CD14-positive monocyte (primary cell): ENCODE measurements around the gene PLA2G4B. TPM values are rescaled to one million over a fixed set of nuclear protein-coding genes. Genes with fewer than 3 reads are reported as not detected.

ENCODE experiments used
- DNase-seq, 3 donors: peaks; one replicate each; pipeline ENCODE4 v3.0.0-alpha.2; 2011 to 2022
- H2AFZ ChIP-seq: 2 replicates; pipeline ENCODE4 v1.6.0; 2012; ENCODE audit warnings: mild to moderate bottlenecking, low read depth, low read length, inconsistent platforms; ENCODE audit not compliant: insufficient read depth, poor library complexity, severe bottlenecking
- H3K27ac ChIP-seq, 2 donors: 1 replicate in 1 of 2; 2 replicates in 1 of 2; pipeline ENCODE4 v1.5.1; 2012 to 2013; ENCODE audit warnings: low read length in 2 of 2, control low read depth in 1 of 2, inconsistent platforms in 1 of 2, low read depth in 1 of 2, mild to moderate bottlenecking in 1 of 2
- H3K27me3 ChIP-seq, 2 donors: one replicate each; pipeline versions ENCODE4 v1.6.0 to v1.6.1; 2011 to 2013; ENCODE audit warnings: low read length in 2 of 2; ENCODE audit not compliant: control insufficient read depth in 2 of 2, insufficient read depth in 2 of 2
- H3K36me3 ChIP-seq, 2 donors: replicated peaks in 1 of 2; 1 replicate in 1 of 2; 2 replicates in 1 of 2; pipeline versions ENCODE4 v1.5.1 to v1.6.1; 2012 to 2013; ENCODE audit warnings: low read length in 2 of 2, control low read depth in 1 of 2, inconsistent platforms in 1 of 2, mild to moderate bottlenecking in 1 of 2; ENCODE audit not compliant: insufficient read depth in 2 of 2, control insufficient read depth in 1 of 2
- H3K4me1 ChIP-seq, 2 donors: 1 replicate in 1 of 2; 2 replicates in 1 of 2; pipeline versions ENCODE4 v1.5.1 to v1.6.1; 2012 to 2013; ENCODE audit warnings: low read length in 2 of 2, control low read depth in 1 of 2, inconsistent platforms in 1 of 2, mild to moderate bottlenecking in 1 of 2, moderate library complexity in 1 of 2; ENCODE audit not compliant: insufficient read depth in 2 of 2, control insufficient read depth in 1 of 2
- H3K4me2 ChIP-seq: replicated peaks from 2 replicates; pipeline ENCODE3; 2012; ENCODE audit warnings: low read length, moderate library complexity, mild to moderate bottlenecking; ENCODE audit not compliant: poor library complexity, severe bottlenecking; ENCODE audit errors: extremely low read depth
- H3K4me3 ChIP-seq, 3 experiments: fragments of 200-600 bp in 1 of 3; sonication (generic) in 1 of 3; replicated peaks in 1 of 3; 1 replicate in 2 of 3; 2 replicates in 1 of 3; pipeline ENCODE4 v1.5.1; 2011 to 2013; ENCODE audit warnings: low read length in 3 of 3, mild to moderate bottlenecking in 3 of 3, control low read depth in 2 of 3, low read depth in 2 of 3, inconsistent platforms in 1 of 3, moderate library complexity in 1 of 3
- H3K79me2 ChIP-seq: 2 replicates; pipeline ENCODE4 v1.6.0; 2012; ENCODE audit warnings: mild to moderate bottlenecking, control low read depth, inconsistent platforms, low read length, moderate library complexity; ENCODE audit not compliant: insufficient read depth
- H3K9ac ChIP-seq: 2 replicates; pipeline ENCODE4 v1.6.0; 2017; ENCODE audit warnings: low read length, mild to moderate bottlenecking; ENCODE audit not compliant: insufficient read depth, poor library complexity, severe bottlenecking
- H3K9me3 ChIP-seq, 2 donors: replicated peaks in 1 of 2; 1 replicate in 1 of 2; 2 replicates in 1 of 2; pipeline versions ENCODE4 v1.5.1 to v1.6.1; 2012 to 2013; ENCODE audit warnings: low read length in 2 of 2, control low read depth in 1 of 2; ENCODE audit not compliant: control insufficient read depth in 1 of 2, insufficient read depth in 1 of 2
- H4K20me1 ChIP-seq: 2 replicates; pipeline ENCODE4 v1.6.0; 2012; ENCODE audit warnings: mild to moderate bottlenecking, low read length, control low read depth, moderate library complexity; ENCODE audit not compliant: insufficient read depth
- H3K27ac Mint-ChIP-seq, 7 donors: one replicate each; pipeline ENCODE4 v1.8.0; 2020; ENCODE audit warnings: mild to moderate bottlenecking in 7 of 7, mixed read lengths in 7 of 7, moderate library complexity in 6 of 7, inconsistent platforms in 2 of 7
- H3K27me3 Mint-ChIP-seq, 3 donors: one replicate each; pipeline ENCODE4 v1.8.0; 2021 to 2022; ENCODE audit warnings: low read depth in 3 of 3, mild to moderate bottlenecking in 3 of 3, mixed read lengths in 3 of 3, moderate library complexity in 3 of 3, inconsistent platforms in 1 of 3
- H3K36me3 Mint-ChIP-seq, 2 donors: one replicate each; pipeline ENCODE4 v1.8.0; 2020; ENCODE audit warnings: mixed read lengths in 2 of 2, inconsistent platforms in 1 of 2, mild to moderate bottlenecking in 1 of 2
- H3K4me1 Mint-ChIP-seq: one replicate; pipeline ENCODE4 v1.8.0; 2020; ENCODE audit warnings: mild to moderate bottlenecking, mixed read lengths
- H3K4me3 Mint-ChIP-seq, 2 donors: one replicate each; pipeline ENCODE4 v1.8.0; 2020; ENCODE audit warnings: mild to moderate bottlenecking in 2 of 2, mixed read lengths in 2 of 2, moderate library complexity in 1 of 2
- H3K9me3 Mint-ChIP-seq, 7 donors: one replicate each; pipeline ENCODE4 v1.8.0; 2020 to 2022; ENCODE audit warnings: mixed read lengths in 7 of 7, mild to moderate bottlenecking in 6 of 7, moderate library complexity in 6 of 7, inconsistent platforms in 2 of 7
- WGBS: methylation state at CpG from one replicate; pipeline ENCODE4 v1.1.5; 2013; ENCODE audit warnings: missing lambda C conversion rate; ENCODE audit not compliant: insufficient coverage; 5-methylcytosine and 5-hydroxymethylcytosine counted together
- intact Hi-C, 2 donors: fragments of 100-400 bp; cut with micrococcal nuclease; formaldehyde crosslinking; loops; one replicate each; pipeline versions ENCODE4 v1.15.0 to v1.15.1; 2023
- polyA plus RNA-seq, 3 donors: library from polyadenylated mRNA; depleted of rRNA in 1 of 3; unstranded in 2 of 3; stranded (reverse) in 1 of 3; fragments of 300-500 nt in 2 of 3; fragments of >200 nt in 1 of 3; fragmentation: Illumina TruSeq in 2 of 3; gene quantifications; 1 replicate in 2 of 3; 2 replicates in 1 of 3; pipeline ENCODE4 v1.2.3, GENCODE V29; 2012 to 2021
- TF ChIP-seq, protein P1 (sequence below): fragments of 200-600 bp; IDR thresholded peaks from one replicate; pipeline ENCODE4 v1.8.0; 2022; ENCODE audit warnings: antibody characterized with exemption, mild to moderate bottlenecking

Gene PLA2G4B
- polyA plus RNA-seq, 3 donors = 0.31 to 32.1 (median 1.6) TPM

DNA sequence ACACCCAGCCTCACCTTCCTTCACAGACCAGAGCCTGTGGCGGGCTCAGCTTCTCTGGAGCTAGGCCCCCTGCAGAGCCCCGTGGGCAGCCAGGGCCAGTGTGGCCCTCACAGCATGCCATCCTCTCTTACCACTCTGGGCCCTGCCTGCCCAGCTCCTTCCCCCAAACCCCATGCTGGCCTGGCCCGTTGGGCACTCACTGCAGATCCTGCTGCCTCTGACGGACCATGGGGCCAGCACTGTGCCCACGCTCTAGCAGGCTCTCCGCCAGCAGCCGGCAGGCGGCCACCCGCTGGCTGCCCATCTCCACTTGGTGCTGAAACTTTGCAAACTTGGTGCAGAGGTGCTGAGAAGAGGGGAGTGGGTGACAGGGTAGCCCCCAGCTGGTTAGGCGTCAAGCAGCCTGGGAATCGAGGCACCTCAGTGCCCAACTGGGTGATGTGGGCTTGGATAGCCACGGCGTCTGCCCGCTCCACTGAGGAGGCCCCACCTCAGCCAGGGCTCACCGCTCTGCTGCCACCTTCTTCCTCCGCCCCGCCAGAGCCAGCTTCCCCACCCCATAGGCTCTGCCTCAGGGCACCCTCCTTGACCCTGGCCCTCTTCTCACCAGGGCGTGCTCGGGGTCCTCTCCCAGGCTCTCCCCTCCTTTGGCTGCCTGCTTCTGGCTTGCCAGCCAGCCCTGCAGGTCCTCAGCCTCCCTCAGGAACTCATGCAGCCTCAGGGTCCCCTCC lies 32.7 kb downstream of the PLA2G4B start:
- WGBS = 91% methylated on average over 14 of the region's 19 CpGs
- H3K9me3 ChIP-seq = no peaks in the 10 kb centered on the region
- intact Hi-C loops = no loop called here
- no peaks in the 10 kb centered on the region for H3K79me2 ChIP-seq
- H3K4me1 ChIP-seq = no peaks in the 10 kb centered on the region
- no peaks in the 10 kb centered on the region for H4K20me1 ChIP-seq
- no peak overlapping the region for H3K27ac ChIP-seq
- Mint-ChIP-seq H3K4me3 (peak overlapping the region in 1 of 2 donors; percentile 24), H3K4me1 (no peaks in the 10 kb centered on the region), H3K9me3 (no peaks in the 10 kb centered on the region), H3K27ac (no peak overlapping the region), H3K27me3 (peaks cover 7 to 9% (median 8%) of the 10 kb centered on the region in 3 donors), H3K36me3 (no peaks in the 10 kb centered on the region)
- H2AFZ ChIP-seq = no peak overlapping the region
- H3K4me2 ChIP-seq = no peak overlapping the region
- H3K27me3 ChIP-seq = no peaks in the 10 kb centered on the region
- no peaks in the 10 kb centered on the region for H3K36me3 ChIP-seq
- no peak overlapping the region for H3K9ac ChIP-seq
- no peak overlapping the region for H3K4me3 ChIP-seq
- TF ChIP-seq, protein P1, sequence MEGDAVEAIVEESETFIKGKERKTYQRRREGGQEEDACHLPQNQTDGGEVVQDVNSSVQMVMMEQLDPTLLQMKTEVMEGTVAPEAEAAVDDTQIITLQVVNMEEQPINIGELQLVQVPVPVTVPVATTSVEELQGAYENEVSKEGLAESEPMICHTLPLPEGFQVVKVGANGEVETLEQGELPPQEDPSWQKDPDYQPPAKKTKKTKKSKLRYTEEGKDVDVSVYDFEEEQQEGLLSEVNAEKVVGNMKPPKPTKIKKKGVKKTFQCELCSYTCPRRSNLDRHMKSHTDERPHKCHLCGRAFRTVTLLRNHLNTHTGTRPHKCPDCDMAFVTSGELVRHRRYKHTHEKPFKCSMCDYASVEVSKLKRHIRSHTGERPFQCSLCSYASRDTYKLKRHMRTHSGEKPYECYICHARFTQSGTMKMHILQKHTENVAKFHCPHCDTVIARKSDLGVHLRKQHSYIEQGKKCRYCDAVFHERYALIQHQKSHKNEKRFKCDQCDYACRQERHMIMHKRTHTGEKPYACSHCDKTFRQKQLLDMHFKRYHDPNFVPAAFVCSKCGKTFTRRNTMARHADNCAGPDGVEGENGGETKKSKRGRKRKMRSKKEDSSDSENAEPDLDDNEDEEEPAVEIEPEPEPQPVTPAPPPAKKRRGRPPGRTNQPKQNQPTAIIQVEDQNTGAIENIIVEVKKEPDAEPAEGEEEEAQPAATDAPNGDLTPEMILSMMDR = no peak
- DNase-seq = no peak

DNA sequence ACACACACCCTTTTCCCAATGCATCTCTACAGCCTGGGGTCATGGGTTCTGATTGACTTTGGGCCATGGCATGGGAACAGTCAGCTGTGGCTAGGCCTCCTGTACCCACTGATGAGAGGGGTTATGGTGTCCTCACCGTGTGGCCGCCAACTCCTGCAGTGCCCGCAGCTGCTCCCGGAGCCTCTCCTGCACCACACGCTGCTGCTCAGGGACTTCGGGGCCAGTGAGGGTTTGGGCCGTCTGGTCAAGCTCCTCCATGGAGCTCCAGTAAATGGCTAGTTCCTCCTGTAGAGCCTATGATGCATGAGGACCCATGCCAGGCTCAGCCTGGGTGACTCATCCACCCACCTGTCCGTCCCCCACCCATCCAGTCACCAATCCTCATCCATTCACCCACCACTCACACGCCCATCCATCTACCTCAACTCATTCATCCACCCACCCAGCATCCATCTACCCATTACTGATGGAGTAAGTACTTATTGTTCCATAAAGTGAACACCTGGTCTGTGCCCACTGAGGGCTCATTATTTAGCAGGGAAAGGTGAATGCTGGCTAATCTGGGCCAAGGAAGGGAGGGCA lies 33.6 kb downstream of the PLA2G4B start:
- no peak overlapping the region for H3K4me2 ChIP-seq

More for the DNA sequence above, 33.6 kb downstream of the PLA2G4B start:
- WGBS = 96% methylated on average over 7 of the region's 9 CpGs
- Histone ChIP-seq H3K79me2 (no peaks in the 10 kb centered on the region), H3K4me1 (no peaks in the 10 kb centered on the region), H4K20me1 (no peaks in the 10 kb centered on the region), H3K27ac (no peak overlapping the region), H3K9me3 (no peaks in the 10 kb centered on the region), H2AFZ (no peak overlapping the region), H3K36me3 (no peaks in the 10 kb centered on the region), H3K9ac (no peak overlapping the region), H3K4me3 (no peak overlapping the region), H3K27me3 (no peaks in the 10 kb centered on the region)
- Mint-ChIP-seq H3K9me3 (no peaks in the 10 kb centered on the region), H3K27ac (no peak overlapping the region), H3K27me3 (peaks cover 7 to 9% (median 8%) of the 10 kb centered on the region in 3 donors), H3K4me3 (no peak overlapping the region), H3K4me1 (no peaks in the 10 kb centered on the region), H3K36me3 (no peaks in the 10 kb centered on the region)
- intact Hi-C loops = no loop called here
- TF ChIP-seq, protein P1 = no peak
- DNase-seq = no peak
